CD4-positive, alpha-beta T cell treated with Interleukin-4 for 4 hours (primary cell): ENCODE results near the gene CYP2F1.
"Not testable (repeated sequence)": the region's sequence is repeated elsewhere in the genome, so short reads cannot be mapped to it uniquely, and the experiment has no call there.

ENCODE experiments used
- DNase-seq: peaks from one replicate; pipeline ENCODE4 v3.0.0-alpha.2; 2020

Gene CYP2F1

GRCh38 chr19:41114132-41114531, at the start of gene CYP2F1:
Gene CYP2F1, plus strand, starts transcription at chr19:41114432. Its CDS starts 1,757 bp downstream, at chr19:41116189.
- DNase-seq, result no peak

- peak; percentile 0 for DNase-seq
These were observed 49.2 kb upstream of the CYP2F1 start for GRCh38 chr19:41064974-41065569.

- no peak for DNase-seq
These were observed 37.9 kb upstream of the CYP2F1 start for GRCh38 chr19:41076286-41076685.

- DNase-seq, result no peak
These were observed 30.7 kb upstream of the CYP2F1 start for GRCh38 chr19:41083516-41083915.

- no peak for DNase-seq
These were observed 28.4 kb upstream of the CYP2F1 start for GRCh38 chr19:41085748-41086415.

- no peak for DNase-seq
These were observed 26.1 kb upstream of the CYP2F1 start, which contains the start of gene CYP2A13 for GRCh38 chr19:41088151-41088550. Gene CYP2A13, plus strand, starts transcription at chr19:41088451. Its CDS starts 21 bp downstream, at chr19:41088472.

GRCh38 chr19:41089959-41090358, 24.3 kb upstream of the CYP2F1 start:
- no peak for DNase-seq

- no peak for DNase-seq
These were observed 18.5 kb upstream of the CYP2F1 start for GRCh38 chr19:41095703-41096102.

- DNase-seq, result no peak
These were observed 17.9 kb upstream of the CYP2F1 start for GRCh38 chr19:41096353-41096752.

- DNase-seq, result no peak
These were observed 16.9 kb upstream of the CYP2F1 start for GRCh38 chr19:41097302-41097701.

GRCh38 chr19:41098762-41099161, 15.5 kb upstream of the CYP2F1 start:
- no peak for DNase-seq

GRCh38 chr19:41102210-41102609, 12.0 kb upstream of the CYP2F1 start:
- DNase-seq, result not testable (repeated sequence)

GRCh38 chr19:41106177-41106576, 8.1 kb upstream of the CYP2F1 start:
- no peak for DNase-seq

GRCh38 chr19:41111296-41111695, 2.9 kb upstream of the CYP2F1 start:
- DNase-seq, result no peak

GRCh38 chr19:41111750-41112295, 2.4 kb upstream of the CYP2F1 start:
- DNase-seq, result no peak

- no peak for DNase-seq
These were observed 1.4 kb upstream of the CYP2F1 start for GRCh38 chr19:41112728-41113290.

- no peak for DNase-seq
These were observed 2.0 kb downstream of the CYP2F1 start for GRCh38 chr19:41116261-41116660.

- DNase-seq, result peak; percentile 92
These were observed 7.0 kb downstream of the CYP2F1 start for GRCh38 chr19:41120929-41121911.

GRCh38 chr19:41122846-41123245, 8.6 kb downstream of the CYP2F1 start:
- not testable (repeated sequence) for DNase-seq

GRCh38 chr19:41123716-41124294, 9.6 kb downstream of the CYP2F1 start:
- no peak for DNase-seq

GRCh38 chr19:41126765-41127203, 12.6 kb downstream of the CYP2F1 start:
- peak; percentile 52 for DNase-seq

GRCh38 chr19:41127362-41127761, 13.1 kb downstream of the CYP2F1 start:
- not testable (repeated sequence) for DNase-seq
